Cardiac fibroblast (primary cell): ENCODE measurements around the gene ARHGEF2.
"Not testable (repeated sequence)": the region's sequence is repeated elsewhere in the genome, so short reads cannot be mapped to it uniquely, and the experiment has no call there.

Experiments
- DNase-seq, 2 donors: peaks; one replicate each; pipeline versions ENCODE4 v3.0.0 to v3.0.0-alpha.2; 2010; ENCODE audit warnings: low read depth in 2 of 2
- H3K4me3 ChIP-seq, 2 donors: replicated peaks in 1 of 2; 1 replicate in 1 of 2; 2 replicates in 1 of 2; pipeline ENCODE4 v1.5.1; 2011; ENCODE audit warnings: low read depth in 2 of 2, low read length in 2 of 2, mild to moderate bottlenecking in 2 of 2, moderate library complexity in 1 of 2
- TF ChIP-seq, protein P1 (sequence below): IDR thresholded peaks from one replicate; pipeline ENCODE4 v1.5.1; 2011; ENCODE audit warnings: low read depth, mild to moderate bottlenecking, low read length, inconsistent platforms

The ARHGEF2 gene

DNA sequence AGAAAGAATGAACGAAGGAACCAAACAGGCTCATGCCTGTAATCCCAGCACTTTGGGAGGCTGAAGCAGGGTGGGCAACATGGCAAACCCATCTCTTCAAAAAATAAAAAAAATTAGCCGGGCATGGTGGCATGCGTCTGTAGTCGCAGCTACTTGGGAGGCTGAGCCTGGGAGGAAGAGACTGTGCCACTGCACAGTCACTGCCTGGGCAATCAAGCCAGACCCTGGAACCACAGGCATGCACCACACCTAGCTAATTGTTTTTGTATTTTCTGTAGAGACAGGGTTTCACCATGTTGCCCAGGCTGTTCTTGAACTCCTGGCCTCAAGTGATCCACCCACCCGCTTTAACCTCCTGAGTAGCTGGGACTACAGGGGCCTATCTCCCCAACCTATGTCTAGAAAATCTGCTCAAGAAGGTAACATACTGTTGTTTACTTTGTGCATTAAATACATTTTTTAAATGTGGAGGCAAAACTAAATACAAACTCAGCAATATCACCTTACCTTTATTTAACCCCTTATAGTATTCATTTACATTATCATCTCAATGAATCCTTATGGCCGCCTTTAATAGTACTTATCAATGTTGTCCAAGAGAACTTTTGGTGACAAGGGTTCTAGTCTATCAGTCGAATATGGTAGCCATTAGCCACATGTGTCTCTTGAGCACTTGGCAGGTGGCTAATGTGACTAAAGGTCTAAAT lies 46.9 kb downstream of the ARHGEF2 start:
- peak in 1 of 2 donors; percentile 39 for DNase-seq
- peak overlapping the region in 1 of 2 donors; percentile 34 for H3K4me3 ChIP-seq
- TF ChIP-seq, protein P1, sequence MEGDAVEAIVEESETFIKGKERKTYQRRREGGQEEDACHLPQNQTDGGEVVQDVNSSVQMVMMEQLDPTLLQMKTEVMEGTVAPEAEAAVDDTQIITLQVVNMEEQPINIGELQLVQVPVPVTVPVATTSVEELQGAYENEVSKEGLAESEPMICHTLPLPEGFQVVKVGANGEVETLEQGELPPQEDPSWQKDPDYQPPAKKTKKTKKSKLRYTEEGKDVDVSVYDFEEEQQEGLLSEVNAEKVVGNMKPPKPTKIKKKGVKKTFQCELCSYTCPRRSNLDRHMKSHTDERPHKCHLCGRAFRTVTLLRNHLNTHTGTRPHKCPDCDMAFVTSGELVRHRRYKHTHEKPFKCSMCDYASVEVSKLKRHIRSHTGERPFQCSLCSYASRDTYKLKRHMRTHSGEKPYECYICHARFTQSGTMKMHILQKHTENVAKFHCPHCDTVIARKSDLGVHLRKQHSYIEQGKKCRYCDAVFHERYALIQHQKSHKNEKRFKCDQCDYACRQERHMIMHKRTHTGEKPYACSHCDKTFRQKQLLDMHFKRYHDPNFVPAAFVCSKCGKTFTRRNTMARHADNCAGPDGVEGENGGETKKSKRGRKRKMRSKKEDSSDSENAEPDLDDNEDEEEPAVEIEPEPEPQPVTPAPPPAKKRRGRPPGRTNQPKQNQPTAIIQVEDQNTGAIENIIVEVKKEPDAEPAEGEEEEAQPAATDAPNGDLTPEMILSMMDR, result no peak

DNA sequence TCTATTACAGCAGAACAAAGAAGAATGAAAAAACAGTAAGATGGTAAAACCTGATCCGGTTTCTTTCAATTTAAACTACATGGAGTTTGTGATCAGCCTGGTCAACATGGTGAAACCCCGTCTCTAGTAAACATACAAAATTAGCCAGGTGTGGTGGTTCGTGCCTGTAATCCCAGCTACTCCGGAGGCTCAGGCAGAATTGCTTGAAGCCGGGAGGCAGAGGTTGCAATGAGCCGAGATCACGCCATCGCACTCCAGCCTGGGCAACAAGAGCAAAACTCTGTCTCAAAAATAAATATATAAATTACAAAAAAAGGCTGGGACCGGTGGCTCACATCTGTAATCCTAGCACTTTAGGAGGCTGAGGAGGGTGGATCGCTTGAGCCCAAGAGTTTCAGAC lies 47.6 kb downstream of the ARHGEF2 start:
- peak overlapping the region in 1 of 2 donors; percentile 9 for H3K4me3 ChIP-seq
- not testable (repeated sequence) for DNase-seq

GRCh38 chr1:155929057-155929456 lies 49.3 kb downstream of the ARHGEF2 start:
- TF ChIP-seq, protein P1, result no peak
- DNase-seq, result peak in 1 of 2 donors; percentile 47

DNA sequence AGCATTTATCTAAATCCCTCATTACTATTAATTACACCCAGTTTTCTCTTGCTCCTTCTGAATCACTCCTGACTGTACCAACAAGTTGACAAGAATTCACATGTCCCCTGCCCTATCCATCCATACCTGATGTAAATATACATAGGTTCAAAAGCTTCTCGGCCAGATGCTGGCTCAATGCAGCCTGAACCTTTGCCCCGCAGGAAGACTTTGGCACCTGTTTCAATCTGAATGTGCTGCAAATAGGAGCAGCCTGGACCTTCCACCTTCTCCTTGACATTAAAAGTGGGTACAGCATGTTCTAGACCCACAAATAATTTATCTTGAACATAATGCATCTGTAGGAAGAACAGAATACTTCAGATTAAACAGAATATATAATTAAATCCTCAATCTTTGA lies 52.8 kb downstream of the ARHGEF2 start:
- no peak overlapping the region for H3K4me3 ChIP-seq
- TF ChIP-seq, protein P1, result no peak
- DNase-seq, result no peak

More at GRCh38 chr1:155929057-155929456, 49.3 kb downstream of the ARHGEF2 start:
- no peak overlapping the region for H3K4me3 ChIP-seq

GRCh38 chr1:155920717-155921116 lies 57.6 kb downstream of the ARHGEF2 start:
- TF ChIP-seq, protein P1, result no peak
- no peak for DNase-seq
- H3K4me3 ChIP-seq, result no peak overlapping the region

DNA sequence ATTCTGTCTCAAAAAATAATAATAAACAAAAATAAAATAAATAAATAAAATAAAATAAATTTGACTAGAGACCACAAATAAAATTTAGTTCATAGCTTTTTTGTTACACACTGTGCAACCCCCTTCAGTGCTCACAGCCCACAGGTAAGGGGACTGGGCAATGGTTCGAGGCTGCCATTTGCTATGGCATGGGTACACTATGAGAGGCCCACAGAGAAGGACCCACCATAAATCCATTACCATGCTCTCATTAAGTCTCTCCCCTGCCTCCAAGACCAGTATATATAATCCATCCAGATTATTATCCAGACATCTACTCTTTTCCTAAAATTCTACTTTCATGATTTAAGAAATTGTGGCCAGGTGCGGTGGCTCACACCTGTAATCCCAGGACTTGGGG lies 58.5 kb downstream of the ARHGEF2 start:
- no peak for DNase-seq
- no peak overlapping the region for H3K4me3 ChIP-seq
- TF ChIP-seq, protein P1, result no peak

- no peak for DNase-seq
- TF ChIP-seq, protein P1, result no peak
- H3K4me3 ChIP-seq, result no peak overlapping the region
These were observed 59.7 kb downstream of the ARHGEF2 start for GRCh38 chr1:155918660-155919059.
